HG03095 (cell line): ENCODE data around the gene ANAPC10.

Experiments
- ATAC-seq: cut with Tn5 transposase; IDR thresholded peaks from one replicate; pipeline ENCODE4 v1.9.1; 2021; ENCODE audit warnings: moderate library complexity; ENCODE audit not compliant: unreplicated experiment

The ANAPC10 gene

GRCh38 chr4:145075742-145076468, 22.1 kb downstream of the ANAPC10 start:
- ATAC-seq = no peak

DNA sequence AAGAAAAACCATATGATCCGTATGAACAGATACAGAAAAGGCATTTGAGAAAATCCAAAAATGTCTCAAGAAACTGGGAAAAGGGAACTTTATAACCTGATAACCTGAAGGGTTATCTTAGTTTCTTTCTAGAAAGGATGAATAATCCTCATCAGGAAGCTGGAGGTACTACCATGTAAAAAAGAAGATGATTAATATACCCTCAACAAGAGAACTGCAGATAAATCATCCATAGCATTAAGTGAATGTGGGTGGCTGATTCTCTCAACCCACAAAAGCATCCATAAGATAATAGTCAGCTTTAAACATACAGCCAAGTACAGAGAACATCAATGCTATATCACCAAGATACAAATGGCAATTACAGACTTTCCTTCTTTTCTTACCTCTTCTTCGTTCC, 26.4 kb downstream of the ANAPC10 start:
- ATAC-seq = no peak

- no peak for ATAC-seq
Observed at GRCh38 chr4:145069361-145069760, 28.6 kb downstream of the ANAPC10 start.

DNA sequence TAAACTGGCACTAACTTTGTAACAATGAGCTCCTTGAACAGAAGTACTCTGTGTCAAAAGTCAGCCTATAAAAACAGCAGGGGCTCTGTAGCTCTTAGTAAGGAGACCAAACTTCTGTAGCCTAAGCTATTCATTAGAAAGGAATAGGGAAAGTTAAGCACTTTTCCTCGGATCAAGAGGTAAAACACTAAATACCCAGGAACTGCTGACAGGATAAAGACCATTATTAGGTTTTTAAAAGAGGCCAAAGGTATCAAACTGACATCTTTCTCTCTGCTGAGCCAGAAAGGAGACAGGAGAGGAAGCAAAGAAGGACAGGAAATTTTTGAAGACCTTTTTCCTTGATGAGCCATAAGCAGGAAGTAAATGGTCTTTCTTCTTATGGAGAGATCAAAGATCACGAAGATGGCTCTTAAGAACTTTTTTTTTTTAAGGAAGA, 31.9 kb downstream of the ANAPC10 start:
- ATAC-seq = no peak

- peak; percentile 76 for ATAC-seq
Observed at GRCh38 chr4:145061318-145061920, 36.6 kb downstream of the ANAPC10 start.

DNA sequence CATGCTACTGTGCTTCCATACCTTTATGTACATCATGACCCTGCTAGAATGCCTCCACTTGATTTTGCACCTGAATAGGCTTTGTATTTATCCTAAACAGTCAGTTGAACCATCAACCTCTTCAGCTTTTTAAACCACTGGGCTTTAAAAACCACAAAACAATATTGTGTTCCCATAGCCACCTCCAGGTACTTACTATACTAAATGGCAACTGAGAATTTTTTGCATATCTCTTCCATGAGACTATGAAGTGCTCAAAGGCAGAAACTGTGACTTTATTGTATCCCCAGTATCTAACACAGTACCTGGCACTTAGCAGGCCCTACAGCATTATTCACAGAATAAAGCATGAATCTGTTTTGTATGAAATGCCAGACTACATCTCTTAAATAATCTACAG, 39.7 kb downstream of the ANAPC10 start:
- ATAC-seq = no peak

DNA sequence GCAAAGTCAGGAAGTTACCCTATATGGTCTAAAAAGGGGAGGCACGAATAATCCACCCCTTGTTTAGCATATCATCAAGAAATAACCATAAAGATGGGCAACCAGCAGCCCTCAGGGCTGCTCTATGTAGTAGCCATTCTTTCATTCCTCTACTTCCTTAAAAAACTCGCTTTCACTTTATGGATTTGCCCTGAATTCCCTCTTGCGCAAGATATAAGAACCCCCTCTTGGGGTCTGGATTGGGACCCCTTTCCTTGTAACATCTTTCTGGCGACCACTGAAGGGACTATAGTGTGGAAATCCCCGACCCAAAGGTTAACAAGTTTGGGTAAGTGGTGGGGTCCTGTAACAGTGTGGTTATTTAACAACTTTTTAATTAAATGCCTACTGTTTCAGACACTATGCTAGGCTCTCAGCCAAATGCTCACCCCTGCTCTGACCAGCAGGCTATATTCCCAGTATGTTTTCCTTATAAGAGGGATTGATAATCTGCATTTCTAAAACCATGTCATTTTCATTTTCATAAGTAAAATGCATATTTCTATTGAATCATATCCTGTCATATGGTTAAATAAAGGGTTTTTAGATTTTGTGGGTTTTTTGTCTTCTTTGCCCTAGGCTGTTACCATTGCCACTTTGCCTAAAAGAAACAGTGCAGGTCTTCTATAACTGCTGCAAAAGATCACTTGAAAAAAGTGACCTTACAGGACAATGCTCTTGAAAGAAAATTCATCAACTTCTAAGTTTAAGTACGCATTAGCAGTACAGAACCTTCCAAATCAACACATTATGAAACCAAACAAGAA, 41.5 kb downstream of the ANAPC10 start:
- ATAC-seq = no peak

DNA sequence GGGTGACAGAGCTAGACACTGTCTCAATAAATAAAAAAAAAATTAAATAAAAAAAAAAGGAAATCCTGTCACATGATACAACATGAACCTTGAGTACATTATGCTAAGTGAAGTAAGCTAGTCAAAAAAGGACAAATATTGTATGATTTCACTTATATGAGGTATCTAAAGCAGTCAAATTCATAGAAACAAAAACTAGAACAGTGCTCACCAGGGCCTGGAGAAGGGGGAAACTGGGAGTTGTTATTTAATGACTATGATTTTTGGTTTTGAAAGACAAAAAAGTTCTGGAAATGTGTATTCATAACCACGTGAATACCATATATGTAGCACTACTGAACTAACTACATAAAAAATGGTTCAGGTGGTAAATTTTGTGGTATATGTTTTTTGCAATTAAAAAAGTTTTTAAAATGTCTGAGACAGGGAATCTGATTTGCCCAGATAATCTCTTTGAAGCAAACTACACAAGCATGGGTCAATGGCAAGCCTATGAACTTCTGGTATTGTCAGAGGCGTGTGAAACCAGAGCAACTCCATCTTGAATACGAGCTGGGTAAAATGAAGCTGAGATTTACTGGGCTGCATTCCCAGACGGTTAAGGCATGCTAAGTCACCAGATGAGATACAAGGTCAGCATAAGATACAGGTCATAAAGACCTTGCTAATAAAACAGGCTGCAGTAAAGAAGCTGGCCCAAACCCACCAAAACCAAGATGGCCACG, 42.3 kb downstream of the ANAPC10 start:
- ATAC-seq = no peak

DNA sequence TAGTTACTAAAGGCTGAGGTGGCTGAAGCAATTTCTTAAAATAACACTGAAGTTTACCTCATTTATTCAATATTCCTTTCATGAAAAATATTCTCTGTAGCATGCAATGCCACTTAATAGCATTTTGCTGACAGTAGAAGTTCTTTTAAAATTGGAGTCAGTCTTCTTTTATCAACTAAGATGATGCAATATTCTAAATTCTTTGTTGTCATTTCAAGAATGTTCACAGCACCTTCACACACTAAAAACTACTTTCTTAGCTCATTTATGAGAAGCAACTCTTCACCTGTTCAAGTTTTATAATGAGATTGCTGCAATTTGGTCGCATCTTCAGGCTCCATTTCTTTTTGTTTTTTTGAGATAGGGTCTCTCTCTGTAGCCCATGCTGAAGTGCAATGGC, 48.8 kb downstream of the ANAPC10 start:
- ATAC-seq = no peak

DNA sequence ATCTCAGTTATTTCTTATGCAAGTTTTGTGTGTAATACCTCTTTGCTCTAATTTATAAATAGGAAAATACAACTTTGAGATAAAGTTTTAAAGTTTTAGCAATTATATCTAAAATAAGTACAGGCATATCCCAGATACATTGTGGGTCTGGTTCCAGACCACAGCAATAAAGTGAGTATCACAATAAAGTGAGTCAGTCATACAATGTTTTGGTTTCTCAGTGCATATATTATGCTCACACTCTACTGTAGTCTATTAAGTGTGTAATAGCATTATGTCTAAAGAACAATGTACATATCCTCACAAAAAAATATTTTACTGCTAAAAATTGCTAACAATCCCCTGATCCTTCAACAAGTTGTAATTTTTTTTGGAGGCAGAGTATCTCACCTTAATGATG, 49.2 kb downstream of the ANAPC10 start:
- ATAC-seq = no peak

- no peak for ATAC-seq
Observed at GRCh38 chr4:145047151-145047550, 50.8 kb downstream of the ANAPC10 start.

GRCh38 chr4:145045180-145045579, 52.8 kb downstream of the ANAPC10 start:
- no peak for ATAC-seq

DNA sequence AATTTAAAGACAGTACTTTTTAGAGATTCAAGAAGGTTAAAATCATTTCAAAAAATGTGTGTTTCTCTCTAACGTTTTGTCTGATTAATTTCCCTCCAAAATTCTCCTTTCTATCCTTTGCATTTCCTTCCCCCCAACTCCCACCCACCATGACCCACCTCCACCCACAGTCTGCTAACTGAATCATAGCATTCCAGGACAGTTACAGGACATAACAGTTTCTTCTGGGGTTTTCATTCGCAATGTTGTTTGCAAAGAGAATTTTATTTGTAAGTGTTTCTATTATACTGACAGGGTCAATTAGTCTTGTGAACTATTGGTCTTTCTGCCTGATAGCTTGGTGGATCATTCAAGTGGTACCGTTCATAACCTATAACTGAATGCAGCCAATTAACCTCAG, 53.7 kb downstream of the ANAPC10 start:
- no peak for ATAC-seq

DNA sequence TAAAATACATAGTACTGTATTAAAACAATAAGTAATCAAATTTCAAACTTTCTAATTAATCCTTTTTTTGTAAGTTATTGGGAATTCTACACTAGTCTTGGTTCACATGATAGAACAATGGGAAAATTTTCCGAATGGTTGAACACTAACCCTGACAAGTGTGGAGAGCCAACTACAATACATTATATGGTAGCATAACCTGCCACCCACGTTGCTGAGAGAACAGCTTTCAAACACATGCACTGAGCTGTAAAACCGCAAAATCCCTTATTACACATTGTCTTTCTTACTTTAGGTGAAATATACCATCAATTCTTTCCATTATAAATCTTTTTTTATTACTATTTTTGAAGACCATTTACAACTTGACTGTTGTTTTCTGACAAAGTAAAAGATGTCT, 54.7 kb downstream of the ANAPC10 start:
- ATAC-seq = no peak

GRCh38 chr4:145042601-145043285, 55.3 kb downstream of the ANAPC10 start:
- no peak for ATAC-seq

DNA sequence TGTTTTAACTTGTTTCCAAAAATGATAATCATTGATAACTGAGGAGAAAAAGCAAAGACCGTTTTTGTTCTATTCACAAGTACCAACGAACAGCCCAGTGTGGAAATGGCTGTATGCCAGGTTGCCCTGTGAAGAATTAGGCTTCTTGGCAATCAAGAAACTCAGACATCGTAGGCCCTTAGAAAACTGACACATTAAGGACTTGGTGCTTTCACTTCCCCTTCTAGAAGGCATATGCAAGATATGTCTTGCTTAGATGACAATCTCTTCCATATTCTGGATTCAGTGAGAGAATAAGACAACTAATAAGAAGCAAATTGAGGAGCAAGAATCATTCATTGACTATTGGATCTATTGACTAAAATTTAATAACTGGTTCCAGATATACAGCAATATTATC, 56.6 kb downstream of the ANAPC10 start:
- peak; percentile 84 for ATAC-seq

DNA sequence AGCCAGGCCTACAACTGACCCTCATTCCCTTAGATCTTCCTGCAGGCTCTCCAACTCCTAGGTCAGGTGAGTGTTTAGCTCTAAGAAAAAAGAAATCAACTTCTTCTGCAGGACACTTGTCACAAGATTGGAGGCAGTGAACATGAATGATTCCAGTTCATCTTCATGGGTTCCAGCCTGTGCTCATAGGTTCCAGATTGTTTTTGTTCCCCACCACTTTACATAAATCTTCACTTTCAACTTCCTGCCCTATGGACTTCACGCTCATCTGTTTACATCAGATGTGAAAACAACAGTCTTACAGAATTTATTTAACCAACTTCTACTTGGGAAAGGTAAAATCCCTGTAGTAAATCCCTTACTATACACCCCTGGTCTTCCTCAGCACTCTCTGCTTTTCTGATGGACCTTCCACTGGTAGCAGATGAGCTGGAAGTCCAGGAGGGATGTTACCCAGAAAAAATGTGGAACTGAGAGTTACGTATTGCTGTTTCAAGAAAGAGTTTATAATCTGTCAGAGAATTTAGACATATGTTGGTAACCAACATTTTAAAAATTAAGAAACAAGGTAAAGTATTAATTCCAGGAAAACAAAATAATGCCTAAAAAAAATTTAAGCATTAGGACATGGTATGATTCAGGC, 62.4 kb downstream of the ANAPC10 start:
- no peak for ATAC-seq

GRCh38 chr4:145034727-145035211, 63.2 kb downstream of the ANAPC10 start:
- ATAC-seq = no peak

DNA sequence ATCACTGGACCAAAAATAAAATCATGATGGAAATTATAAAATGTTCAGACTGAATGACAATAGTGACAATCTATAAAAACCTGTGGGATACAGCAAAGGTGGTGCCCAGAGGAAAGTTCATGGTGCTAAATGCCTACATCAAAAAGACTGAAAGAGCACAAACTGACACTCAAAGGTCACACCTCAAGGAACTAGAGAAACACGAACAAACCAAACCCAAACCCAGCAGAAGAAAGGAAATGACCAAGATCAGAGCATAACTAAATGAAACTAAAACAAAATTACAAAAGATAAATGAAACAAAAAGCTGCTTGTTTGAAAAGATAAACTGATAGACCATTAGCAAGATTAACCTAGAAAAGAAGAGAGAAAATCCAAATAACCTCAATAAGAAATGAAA, 78.7 kb downstream of the ANAPC10 start:
- no peak for ATAC-seq

DNA sequence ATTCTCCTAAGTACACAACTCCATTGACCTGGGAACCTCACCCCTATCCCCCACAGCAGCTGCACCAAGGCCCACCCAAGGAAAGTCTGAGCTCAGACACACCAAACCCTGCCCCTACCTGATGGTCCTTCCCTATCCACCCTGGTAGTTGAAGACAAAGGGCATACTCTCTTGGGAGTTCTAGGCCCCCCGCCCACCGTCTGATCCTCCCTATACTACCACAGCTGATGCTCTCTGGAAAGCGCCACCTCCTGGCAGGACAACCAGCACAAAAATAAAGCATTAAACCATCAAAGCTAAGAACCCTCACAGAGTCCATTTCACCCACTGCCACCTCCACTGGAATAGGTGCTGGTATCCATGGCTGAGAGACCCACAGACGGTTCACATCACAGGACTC, 83.6 kb downstream of the ANAPC10 start:
- no peak for ATAC-seq
